Measurements from ENCODE around the gene GALNT1.

Gene GALNT1

GRCh38 chr18:35619464-35619863, 37.9 kb downstream of the GALNT1 start:
- no peak for DNase-seq

GRCh38 chr18:35619941-35620340, 38.4 kb downstream of the GALNT1 start:
- DNase-seq = no peak

GRCh38 chr18:35620765-35621164, 39.2 kb downstream of the GALNT1 start:
- no peak for DNase-seq

GRCh38 chr18:35623255-35623654, 41.7 kb downstream of the GALNT1 start:
- DNase-seq = no peak

DNA sequence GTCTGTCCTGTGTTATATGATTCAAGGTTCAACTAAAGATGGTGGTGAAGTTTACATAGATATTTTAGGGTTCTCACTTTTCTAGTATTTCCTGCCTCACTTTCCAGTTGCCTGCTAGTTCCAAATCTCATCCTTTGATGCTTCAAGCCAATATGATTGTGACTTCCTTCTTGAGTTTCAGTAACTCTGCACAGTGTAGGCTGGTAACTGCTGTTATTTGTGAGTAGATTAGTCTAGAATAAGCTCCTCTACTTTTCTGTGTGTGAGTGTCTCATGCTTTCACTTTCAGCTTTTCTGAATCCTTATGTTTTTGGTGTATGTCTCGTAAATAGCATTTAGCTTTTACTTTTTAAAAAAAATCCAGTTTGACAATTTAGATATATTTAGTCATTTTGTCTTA, 42.6 kb downstream of the GALNT1 start:
- DNase-seq = no peak

DNA sequence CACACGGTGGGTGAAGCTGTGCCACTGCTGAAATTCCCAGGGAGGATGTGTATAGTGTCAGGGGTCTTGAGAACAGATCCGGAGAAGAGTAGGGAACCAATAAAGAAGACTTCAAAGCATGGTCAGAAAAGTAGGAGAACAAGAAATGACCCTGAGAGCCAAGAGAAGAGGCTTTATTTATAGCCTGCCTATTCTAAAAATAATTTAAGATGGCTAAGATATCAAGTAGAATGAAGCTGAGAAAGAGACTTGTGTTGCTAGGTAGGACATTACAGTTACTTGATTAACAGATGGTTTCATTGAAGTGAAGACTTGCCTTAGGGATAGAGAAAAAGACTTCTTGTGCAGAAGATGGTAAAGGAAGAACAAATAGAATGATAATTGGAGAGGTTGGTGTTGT, 43.7 kb downstream of the GALNT1 start:
- DNase-seq = no peak

DNA sequence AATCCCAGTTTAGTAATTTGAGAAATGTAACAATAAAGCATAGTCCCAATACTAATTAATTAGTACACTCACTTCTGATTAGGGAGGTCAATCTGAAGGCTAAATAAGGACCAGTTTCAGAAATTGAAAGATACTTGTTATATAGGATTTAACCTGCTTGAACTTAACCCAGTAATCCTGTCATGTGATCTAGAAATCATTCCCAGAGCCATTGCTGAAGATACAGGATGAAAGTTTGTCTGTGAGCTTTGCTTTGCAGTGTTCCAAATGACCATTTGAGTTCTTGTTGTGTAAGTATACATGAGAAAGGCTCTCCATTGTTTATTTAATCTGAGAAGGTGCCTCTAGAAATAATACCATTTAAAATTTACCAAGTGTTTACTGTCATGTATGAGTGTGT, 52.2 kb downstream of the GALNT1 start:
- no peak for DNase-seq

GRCh38 chr18:35634323-35634722, 52.8 kb downstream of the GALNT1 start:
- no peak for DNase-seq

- no peak for DNase-seq
These were observed 53.6 kb downstream of the GALNT1 start for GRCh38 chr18:35635170-35635569.

GRCh38 chr18:35637227-35637626, 55.7 kb downstream of the GALNT1 start:
- DNase-seq = no peak

DNA sequence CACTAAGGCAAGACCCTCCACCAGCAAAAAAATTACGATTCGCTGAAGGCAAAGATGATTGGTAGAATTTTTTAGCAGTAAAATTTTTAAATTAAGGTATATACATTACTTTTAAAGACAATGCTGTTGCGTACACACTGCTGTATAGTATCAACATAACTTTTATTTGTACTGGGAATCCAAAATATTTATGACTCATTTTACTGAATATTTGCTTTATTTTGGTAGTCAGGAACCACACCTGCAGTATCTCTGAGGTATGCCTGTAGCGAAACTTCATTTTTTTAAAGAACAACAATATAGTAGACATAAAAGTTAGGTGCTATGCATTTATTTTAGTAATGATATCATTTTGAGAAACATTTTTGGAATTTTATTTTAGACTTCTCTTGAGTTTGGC, 57.8 kb downstream of the GALNT1 start:
- no peak for DNase-seq

- no peak for DNase-seq
These were observed 59.9 kb downstream of the GALNT1 start for GRCh38 chr18:35641467-35641866.

GRCh38 chr18:35641916-35642315, 60.4 kb downstream of the GALNT1 start:
- DNase-seq = no peak

DNA sequence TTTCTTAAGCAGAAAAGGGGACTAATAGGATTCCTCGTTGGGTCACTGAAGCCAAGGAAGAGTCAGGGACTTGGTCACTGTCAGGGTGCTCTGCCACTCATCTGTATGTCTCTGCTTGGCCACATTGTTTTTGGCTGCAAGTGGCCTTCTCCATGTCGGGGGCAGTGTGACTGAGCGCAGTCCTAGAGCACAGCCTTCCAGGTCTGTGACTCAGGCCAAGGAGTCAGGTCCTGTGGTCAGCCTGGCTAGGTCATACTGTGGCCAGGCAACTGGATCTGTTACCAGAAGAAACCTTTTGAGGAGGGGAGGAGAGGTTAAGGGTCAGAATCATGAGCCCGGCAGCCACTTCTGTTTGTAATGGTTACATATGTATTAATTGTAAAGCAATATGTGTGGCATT, 61.3 kb downstream of the GALNT1 start:
- no peak for DNase-seq

- DNase-seq = no peak
These were observed 64.9 kb downstream of the GALNT1 start for GRCh38 chr18:35646449-35646848.

DNA sequence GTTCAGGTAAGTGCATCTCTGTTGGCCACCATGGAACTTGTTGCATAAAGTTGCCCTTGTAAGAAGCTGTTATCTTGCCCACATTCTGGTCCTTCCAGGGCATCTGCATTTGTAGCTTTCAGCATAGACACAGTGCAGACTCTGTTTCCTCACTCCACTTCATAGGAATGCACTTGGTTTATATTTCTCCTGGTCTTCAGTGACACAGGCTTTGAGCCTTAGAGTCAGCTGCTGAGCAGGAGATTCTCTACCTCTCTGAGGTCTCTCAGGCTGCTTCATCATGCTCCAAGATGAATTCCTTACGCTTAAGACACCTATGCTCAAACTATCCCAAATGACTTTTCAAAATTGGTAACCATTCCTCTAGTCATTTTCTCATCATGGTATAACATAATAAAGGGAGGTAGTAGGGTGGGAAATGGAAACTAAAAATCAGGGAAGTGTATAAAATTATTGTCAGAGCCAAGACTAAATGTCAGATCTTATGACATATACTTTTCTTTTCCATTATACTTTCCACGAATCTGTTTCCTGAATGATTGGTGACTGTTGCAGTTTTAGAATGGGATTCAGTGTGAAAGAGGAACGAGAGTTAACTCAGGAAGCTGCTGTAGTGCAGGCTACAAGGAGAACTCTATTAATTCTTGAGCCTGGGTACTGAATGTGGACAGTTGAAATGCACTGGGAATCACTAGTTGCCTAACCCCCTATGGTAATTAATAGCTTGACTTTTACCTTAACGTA, 72.0 kb downstream of the GALNT1 start:
- DNase-seq = no peak

DNA sequence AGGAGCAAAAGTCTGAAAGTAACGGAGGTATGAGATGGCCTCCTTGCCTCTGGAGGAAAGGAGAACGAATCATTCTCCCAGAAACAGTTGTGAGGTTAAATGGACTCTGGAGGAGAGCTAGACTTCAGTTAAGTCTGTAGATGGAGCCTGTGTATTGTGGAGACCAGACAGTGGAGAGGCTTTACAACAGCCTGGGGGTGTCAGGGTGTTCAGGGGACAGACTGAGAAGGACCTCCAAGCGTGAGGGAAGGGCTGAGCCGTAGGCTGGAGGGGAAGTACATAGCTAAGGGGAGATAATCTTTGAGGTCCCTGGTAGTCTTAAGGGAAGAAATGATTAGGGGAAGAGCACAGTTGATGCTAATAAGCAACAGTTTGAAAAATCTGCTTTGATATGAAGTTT, 76.6 kb downstream of the GALNT1 start:
- DNase-seq = no peak

DNA sequence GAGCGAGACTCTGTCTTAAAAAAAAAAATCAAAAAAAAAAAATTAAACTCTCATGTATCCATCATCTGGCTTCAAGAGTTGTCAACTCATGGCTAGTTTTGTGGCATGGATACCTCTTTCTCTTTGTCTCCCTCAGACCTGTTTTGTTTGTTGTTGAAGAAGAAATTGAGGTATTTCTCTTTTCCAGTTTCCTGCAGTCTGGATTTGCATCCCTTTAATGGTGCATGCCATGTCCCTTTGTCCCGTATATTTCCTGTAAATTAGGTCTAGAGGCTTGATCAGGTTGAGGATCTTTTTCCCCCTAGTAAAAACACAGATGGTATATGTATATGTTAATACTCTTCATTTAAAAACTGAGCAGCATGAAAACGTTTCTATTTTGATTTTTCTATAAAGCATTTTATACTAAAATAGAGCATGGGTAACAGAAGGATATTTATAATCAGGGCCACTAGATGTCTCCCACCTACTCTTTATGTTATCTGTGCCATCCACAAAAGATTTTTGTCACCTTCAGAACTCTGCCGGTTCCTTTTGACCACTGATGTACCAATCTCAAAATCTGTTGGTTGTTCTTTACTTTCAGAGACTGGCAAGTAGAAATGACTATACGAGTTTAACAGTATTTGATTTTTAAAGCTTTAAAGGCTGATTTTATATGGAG, 80.1 kb downstream of the GALNT1 start:
- DNase-seq = peak; percentile 8

- DNase-seq = no peak
These were observed 80.9 kb downstream of the GALNT1 start for GRCh38 chr18:35662293-35663062.

DNA sequence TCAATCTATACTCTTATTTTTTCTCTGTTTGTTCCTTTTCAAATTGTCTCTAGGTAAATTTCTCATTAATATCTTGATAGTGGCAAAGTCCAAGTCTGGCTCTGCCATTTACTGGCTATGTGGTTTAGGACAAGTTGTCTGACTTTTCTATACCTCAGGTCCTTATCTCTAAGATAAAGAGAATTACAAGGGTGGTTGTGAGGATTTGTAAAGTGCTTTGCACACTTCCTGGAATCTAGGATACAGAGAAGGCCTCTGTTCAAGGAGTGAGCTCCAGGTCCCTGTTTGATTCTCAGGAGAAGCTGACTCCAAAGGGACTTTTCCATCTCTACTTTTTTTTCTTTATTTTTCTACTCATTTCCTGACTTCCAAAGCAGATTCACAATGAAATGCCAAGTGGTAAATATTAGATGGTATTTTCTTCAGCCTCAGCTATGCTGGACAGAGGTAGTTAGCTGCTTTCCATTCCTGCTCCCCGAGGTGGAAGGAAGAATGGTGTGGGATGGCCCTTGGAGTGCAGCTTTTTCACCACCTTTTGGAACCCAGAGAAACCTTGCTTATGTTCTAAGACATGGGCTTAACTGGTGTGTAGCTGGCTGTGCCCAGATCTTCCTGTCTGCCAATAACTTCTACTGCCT, 90.5 kb downstream of the GALNT1 start:
- no peak for DNase-seq

- DNase-seq = no peak
These were observed 91.4 kb downstream of the GALNT1 start for GRCh38 chr18:35672897-35673296.

- no peak for DNase-seq
These were observed 92.1 kb downstream of the GALNT1 start for GRCh38 chr18:35673682-35674081.

GRCh38 chr18:35680139-35680551, 98.6 kb downstream of the GALNT1 start:
- no peak for DNase-seq
